H1 (cell line): ENCODE measurements around the gene MPPE1. TPM values are rescaled to one million over a fixed set of nuclear protein-coding genes. Genes with fewer than 3 reads are reported as not detected.

Experiments used
- FOSL1 ChIP-seq: IDR thresholded peaks from 2 replicates; pipeline ENCODE4 v1.6.1; 2011; ENCODE audit warnings: mild to moderate bottlenecking, low read depth, low read length, moderate library complexity; ENCODE audit not compliant: insufficient read depth
- RFX5 ChIP-seq: IDR thresholded peaks from 2 replicates; pipeline ENCODE4 v1.6.1; 2011; ENCODE audit warnings: low read depth, low read length, improper control_type of control experiment, borderline replicate concordance
- SP2 ChIP-seq: IDR thresholded peaks from 2 replicates; pipeline ENCODE4 v1.6.1; 2012; ENCODE audit warnings: mild to moderate bottlenecking, low read length, inconsistent platforms
- polyA plus RNA-seq, 7 experiments: library from polyadenylated mRNA; depleted of rRNA in 3 of 7; stranded (reverse) in 5 of 7; unstranded in 2 of 7; fragments of >200 nt in 5 of 7; fragments of 200-250 nt in 2 of 7; gene quantifications; 1 replicate in 5 of 7; 2 replicates in 1 of 7; 4 replicates in 1 of 7; pipeline versions ENCODE4 v1.2.1 to v1.2.3, GENCODE V29; 2011 to 2013; ENCODE audit warnings: missing spikeins in 2 of 7, mixed read lengths in 2 of 7
- total RNA-seq: library from RNA; stranded (reverse); fragmentation: NEBNext Ultra II Directional; extraction: Animal tissue kit (Norgen Biotek cat#: 25700); gene quantifications from 2 replicates; pipeline ENCODE4 v1.2.1, GENCODE V29; 2021

The MPPE1 gene
- total and polyA plus RNA-seq, 2 of the 8 experiments (the other 6 are each of a cell fraction or from before 2014, with no cell fraction given), result 13.7 to 20.9 TPM

DNA sequence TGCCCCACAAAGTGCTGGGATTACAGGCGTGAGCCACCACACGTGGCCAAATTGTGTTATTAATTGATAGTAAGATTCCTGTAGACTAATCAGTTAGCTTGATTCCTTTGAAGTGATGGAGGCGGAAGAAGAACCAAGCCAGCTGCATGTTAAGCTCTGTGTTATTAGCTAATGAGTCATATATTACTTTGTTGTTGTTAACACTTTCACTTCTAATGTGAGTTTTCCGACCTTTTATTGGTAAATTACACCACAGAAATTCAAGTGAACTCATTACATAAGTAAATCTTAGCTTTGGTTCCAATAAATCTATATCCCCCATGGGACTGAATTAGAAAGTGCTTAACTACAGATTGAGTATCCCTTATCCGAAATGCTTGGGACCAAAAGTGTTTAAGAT, 36.6 kb downstream of the MPPE1 start (continued):
- no peak for TF ChIP-seq FOSL1
- TF ChIP-seq SP2, result no peak
- no peak for TF ChIP-seq RFX5
